ENCODE results near the gene SLC22A31. TPM values are rescaled to one million over a fixed set of nuclear protein-coding genes. Genes with fewer than 3 reads are reported as not detected.

SLC22A31 gene
- total and polyA plus RNA-seq, 8 donors, result 0.70 to 283 (median 1.8) TPM

- no peak for TF ChIP-seq CTCF (IDR thresholded peaks at IDR 0.05)
- peak; percentile 71 for ATAC-seq
- no peaks in the 10 kb centered on the region for H3K9me3 ChIP-seq
- H3K4me3 ChIP-seq, result no peak overlapping the region
- H3K36me3 ChIP-seq, result peaks cover 0 to 21% of the 10 kb centered on the region in 2 donors
- intact Hi-C loops (cut with DNase I), result no loop called here
- H3K27ac ChIP-seq, result peak overlapping the region in 1 of 2 donors; percentile 59
- peaks cover 0 to 26% of the 10 kb centered on the region in 2 donors for H3K27me3 ChIP-seq
- peak in 3 of 4 donors; percentile 69 to 86 (median 71) for DNase-seq
- H3K4me1 ChIP-seq, result peaks cover 14% of the 10 kb centered on the region in 2 donors
These were observed 45.1 kb downstream of the SLC22A31 start for GRCh38 chr16:89155184-89155679.

GRCh38 chr16:89154390-89155183, 45.8 kb downstream of the SLC22A31 start:
- Histone ChIP-seq H3K36me3 (peaks cover 0 to 28% of the 10 kb centered on the region in 2 donors), H3K9me3 (peaks cover 0 to 4% of the 10 kb centered on the region in 2 donors), H3K27me3 (peaks cover 0 to 21% of the 10 kb centered on the region in 2 donors), H3K27ac (no peak overlapping the region), H3K4me3 (no peak overlapping the region), H3K4me1 (peaks cover 14% of the 10 kb centered on the region in 2 donors)
- DNase-seq, result peak in 1 of 4 donors; percentile 67
- ATAC-seq, result peak; percentile 11
- no peak for TF ChIP-seq CTCF (IDR thresholded peaks at IDR 0.05)
- intact Hi-C loops (cut with DNase I), result no loop called here

- intact Hi-C loops (cut with DNase I), result no loop called here
- Histone ChIP-seq H3K9me3 (peaks cover 0 to 11% of the 10 kb centered on the region in 2 donors), H3K27ac (no peak overlapping the region), H3K36me3 (peaks cover 0 to 35% of the 10 kb centered on the region in 2 donors), H3K4me1 (peaks cover 14% of the 10 kb centered on the region in 2 donors), H3K27me3 (peaks cover 0 to 13% of the 10 kb centered on the region in 2 donors), H3K4me3 (no peak overlapping the region)
- peak; percentile 4 for ATAC-seq
- peak in 1 of 4 donors; percentile 72 for DNase-seq
- TF ChIP-seq CTCF (IDR thresholded peaks at IDR 0.05), result no peak
These were observed 46.5 kb downstream of the SLC22A31 start for GRCh38 chr16:89153848-89154271.

- no peak overlapping the region for H3K4me3 ChIP-seq
- DNase-seq, result peak in 1 of 4 donors; percentile 74
- H3K27ac ChIP-seq, result no peak overlapping the region
- peaks cover 14% of the 10 kb centered on the region in 2 donors for H3K4me1 ChIP-seq
- peaks cover 0 to 18% of the 10 kb centered on the region in 2 donors for H3K9me3 ChIP-seq
- intact Hi-C loops (cut with DNase I), result no loop called here
- ATAC-seq, result no peak
- H3K36me3 ChIP-seq, result peaks cover 0 to 43% of the 10 kb centered on the region in 2 donors
- TF ChIP-seq CTCF (IDR thresholded peaks at IDR 0.05), result no peak
- H3K27me3 ChIP-seq, result peaks cover 0 to 13% of the 10 kb centered on the region in 2 donors
These were observed 47.3 kb downstream of the SLC22A31 start for GRCh38 chr16:89152831-89153700.
